Fibroblast of upper back skin (primary cell): ENCODE data around the gene ADORA1.

Source experiments
- DNase-seq: peaks from one replicate; pipeline ENCODE4 v3.0.0-alpha.2; 2013

Gene ADORA1

DNA sequence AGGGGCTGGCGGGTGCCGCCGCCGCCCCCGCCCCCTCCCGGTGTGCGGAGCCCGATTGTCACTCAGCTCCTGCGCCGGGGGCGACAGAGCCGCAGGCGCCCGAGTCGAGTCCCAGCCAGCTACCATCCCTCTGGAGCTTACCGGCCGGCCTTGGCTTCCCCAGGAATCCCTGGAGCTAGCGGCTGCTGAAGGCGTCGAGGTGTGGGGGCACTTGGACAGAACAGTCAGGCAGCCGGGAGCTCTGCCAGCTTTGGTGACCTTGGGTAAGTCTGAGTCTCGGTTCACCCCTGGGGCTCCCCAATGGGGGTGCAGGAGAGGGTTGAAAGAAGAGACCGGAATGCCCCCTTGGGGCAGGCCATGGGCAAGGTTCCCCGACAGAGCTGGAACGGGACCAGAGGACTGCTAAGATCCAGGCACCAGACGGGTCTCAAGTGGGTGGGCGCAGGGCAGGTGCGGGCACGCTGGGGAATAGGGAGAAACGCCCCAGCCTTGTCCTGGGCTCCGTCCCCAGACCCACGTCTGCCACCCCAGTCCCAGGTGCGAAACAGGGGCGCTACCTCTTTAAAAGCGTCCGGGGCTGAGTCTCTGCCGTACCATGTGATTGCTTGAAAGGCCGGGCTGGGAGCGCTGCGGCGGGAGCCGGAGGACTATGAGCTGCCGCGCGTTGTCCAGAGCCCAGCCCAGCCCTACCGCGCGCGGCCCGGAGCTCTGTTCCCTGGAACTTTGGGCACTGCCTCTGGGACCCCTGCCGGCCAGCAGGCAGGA lies at the start of gene ADORA1:
ADORA1 (plus strand) TSS at position 61 of the 765 bp plus-strand sequence. CDS start 1,116 bp downstream, outside the sequence.
- peak; percentile 50 for DNase-seq

DNA sequence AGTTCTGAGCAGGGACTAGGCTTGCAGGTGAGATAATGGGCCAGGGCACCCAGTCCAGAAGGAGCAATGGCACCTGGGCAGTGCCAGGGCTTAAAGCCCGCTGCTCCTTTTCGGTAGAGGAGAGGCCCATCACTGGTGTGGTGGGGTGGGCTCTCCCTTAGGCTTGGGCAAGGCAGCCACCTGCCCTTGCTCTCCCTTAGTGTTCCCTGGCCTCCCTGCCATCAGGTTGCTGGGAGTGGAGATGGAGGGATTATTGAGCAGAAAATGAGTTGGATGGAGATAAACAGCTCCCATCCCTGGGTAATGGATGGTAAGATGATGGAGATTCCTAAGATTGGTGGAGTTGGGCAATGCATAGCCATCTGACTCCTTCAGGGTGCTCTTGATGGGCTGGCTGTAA lies 49.6 kb upstream of the ADORA1 start:
- no peak for DNase-seq

- DNase-seq, result no peak
Measured at GRCh38 chr1:203078478-203078877, 49.0 kb upstream of the ADORA1 start.

GRCh38 chr1:203080456-203080855 lies 47.1 kb upstream of the ADORA1 start:
- DNase-seq, result no peak

DNA sequence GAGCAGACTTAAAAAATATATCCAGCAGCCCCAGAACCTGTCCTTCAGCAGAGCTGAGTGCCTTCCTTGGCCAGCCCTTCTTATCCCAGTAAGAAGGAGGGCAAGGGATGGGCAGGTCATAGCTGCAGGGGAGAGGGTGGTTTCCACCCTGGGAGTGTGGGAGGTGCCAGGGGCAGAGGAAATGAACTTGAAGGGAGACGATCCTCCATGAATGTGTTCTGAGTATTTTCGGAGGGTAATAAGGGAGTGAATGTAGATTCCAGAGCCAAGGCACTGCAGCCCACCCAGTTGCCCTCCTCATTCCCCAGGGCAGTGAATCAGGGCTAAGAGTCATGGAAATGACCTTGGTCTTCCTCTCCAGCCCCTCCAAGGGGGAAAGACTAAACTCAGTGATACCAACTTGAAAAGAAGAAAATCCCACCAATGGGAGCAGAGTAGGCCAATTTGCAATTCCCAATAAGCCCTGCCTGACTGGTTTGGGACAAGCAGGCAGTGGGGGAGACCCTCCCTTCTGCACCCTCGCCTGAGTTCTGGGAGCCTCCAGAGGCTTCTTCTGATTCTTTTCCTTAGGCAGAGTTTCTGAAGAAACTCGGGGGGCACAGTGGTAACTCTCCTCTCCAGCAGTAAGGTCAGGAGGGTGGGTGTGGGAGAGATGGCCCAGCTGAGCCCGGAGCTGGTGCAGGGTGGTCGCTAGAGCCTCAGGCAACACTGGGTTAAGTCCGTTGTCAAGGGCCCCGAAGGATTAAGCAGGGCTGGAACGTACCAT lies 45.9 kb upstream of the ADORA1 start:
- DNase-seq, result no peak

GRCh38 chr1:203082231-203082505 lies 45.4 kb upstream of the ADORA1 start:
- DNase-seq, result no peak

DNA sequence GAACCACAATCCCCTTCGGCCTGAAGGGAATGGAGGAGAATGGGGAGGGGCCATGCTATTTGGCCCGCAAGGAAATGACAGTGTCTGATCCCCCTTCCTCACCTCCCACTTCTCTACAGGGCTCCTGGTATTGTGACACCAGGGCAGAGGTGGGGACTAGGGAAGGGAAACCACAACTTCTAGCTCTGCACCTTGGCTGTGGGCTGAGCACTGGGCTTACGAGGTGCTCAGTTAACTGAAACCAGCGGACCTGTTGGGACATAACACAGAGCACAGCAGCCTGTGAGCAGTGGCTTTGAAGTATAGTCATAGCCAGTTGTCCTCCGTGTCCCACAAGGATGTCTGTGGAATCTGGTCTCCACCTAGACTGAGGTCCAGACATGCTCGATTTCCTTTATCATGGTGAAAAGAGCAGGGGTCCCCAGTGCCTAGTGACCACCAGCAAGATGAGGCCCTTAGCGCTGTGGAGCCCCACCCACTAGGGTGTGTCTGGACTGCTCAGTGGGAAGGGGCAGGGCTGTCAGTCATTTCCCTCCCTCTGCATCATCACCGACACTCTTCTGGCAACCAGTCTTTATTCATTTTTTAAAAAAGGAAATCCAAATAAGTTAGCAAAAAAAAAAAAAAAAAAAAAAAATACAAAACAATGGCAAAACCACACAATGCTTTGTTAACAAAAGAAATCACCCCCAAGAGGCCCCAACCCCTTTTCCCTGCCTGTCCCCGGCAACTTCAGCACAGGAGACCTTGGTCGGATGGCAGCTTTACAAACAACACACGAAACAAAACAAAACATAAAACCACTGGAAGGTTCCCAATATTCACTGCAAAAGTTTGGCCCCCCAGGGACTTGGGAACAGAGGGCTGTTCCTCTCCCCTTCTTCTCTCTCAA lies 44.7 kb upstream of the ADORA1 start:
- no peak for DNase-seq

GRCh38 chr1:203083463-203083921 lies 44.0 kb upstream of the ADORA1 start:
- no peak for DNase-seq

- no peak for DNase-seq
Measured at GRCh38 chr1:203084588-203085527, 42.7 kb upstream of the ADORA1 start.

DNA sequence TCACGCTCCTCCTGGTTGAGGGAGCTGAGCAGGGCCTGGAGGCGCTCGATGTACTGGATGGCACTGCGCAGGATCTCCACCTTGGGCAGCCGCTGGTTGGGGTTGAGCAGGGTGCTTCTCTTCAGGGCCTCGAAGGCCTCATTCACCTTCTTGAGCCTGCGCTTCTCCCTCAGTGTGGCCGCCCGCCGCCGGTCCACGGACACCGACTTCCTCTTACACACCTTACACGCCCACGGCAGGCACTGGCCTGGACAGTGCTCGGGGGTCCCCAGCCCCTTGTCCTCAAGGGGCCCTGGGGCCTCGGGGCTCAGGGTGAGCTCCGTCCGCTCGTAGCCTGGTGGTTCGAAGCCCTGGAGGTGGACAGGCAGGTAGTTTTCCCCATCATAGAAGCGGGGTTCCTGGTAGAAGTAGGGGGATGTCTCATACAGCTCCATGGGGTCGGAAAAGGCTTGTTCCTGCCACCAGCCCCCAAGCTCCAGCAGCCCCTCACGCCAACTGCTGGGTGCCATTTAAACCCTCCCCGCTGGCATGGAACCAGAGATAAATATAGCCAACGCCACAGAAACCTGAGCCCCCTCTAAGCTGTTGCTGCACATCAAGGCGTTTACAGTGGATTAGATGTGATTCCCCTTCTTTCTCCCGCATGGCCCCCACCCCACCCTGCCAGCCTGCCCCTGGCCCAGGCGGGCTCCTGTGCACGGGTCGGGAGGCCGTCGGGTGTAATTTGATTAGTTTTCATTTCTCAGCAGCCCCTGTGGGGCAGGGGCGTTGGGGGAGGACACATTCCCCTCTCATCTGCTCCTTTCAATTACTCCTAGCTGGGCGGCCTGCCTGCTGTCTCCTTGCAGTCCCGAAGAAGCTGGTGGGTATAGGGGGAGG lies 41.8 kb upstream of the ADORA1 start, which contains the start of gene MYOG:
MYOG (minus strand) TSS at position 485 of the 879 bp plus-strand sequence; CDS start at position 434, 51 bp downstream.
- no peak for DNase-seq

GRCh38 chr1:203086992-203087763 lies 40.3 kb upstream of the ADORA1 start:
- DNase-seq, result no peak

- no peak for DNase-seq
Measured at GRCh38 chr1:203088441-203088840, 39.1 kb upstream of the ADORA1 start.

DNA sequence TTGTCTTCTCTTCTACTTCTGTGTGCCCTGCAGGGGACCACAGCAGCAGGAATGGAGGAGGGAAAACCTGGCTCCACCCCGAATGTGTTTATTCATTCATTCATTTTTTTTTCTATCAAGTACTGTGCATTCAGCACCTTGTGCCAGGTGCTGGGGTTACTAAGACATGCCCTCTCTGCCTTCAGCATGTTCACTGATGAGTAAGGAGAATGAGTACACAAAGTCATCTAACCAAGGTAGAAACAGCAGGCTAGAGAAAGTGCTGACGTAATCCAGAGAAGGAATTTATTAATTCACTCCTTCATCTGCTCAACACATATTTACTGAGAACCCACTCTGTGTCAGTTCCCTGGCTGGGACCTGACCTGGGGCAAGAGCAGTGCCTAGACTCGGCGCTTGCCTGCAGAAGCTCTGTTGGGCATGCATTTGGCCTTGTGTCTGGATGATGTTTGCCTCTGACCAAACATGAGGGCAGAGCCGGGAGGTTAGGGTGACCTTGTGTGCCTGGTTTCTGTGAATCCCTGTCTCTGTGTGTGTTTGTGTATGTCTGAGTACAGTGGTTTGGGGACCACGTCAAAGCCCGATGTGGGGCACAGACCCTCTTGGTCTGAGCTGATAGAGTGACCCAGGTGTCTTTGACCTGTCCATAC lies 38.4 kb upstream of the ADORA1 start:
- no peak for DNase-seq

DNA sequence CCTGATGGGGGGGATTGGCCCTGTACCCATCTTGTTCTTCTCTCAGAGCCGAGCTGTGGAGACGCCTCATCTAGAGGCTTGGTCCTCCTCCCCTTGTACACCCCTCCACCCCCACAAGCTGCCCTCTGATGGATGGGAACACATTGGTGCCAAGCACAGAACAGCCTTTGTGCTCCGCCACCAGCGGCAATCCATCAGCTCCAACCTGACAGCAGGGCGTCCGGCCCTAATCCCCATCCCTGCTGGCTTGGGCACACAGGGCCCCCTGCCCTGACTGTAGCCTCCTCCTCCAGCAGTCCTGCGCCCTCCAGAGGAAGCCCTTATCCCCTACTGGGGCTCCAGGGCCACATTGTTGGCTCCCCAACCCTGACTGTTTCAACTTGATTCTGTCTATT lies 37.9 kb upstream of the ADORA1 start:
- DNase-seq, result no peak

GRCh38 chr1:203090421-203091198 lies 36.9 kb upstream of the ADORA1 start:
- DNase-seq, result no peak

GRCh38 chr1:203091199-203091477 lies 36.4 kb upstream of the ADORA1 start:
- no peak for DNase-seq

DNA sequence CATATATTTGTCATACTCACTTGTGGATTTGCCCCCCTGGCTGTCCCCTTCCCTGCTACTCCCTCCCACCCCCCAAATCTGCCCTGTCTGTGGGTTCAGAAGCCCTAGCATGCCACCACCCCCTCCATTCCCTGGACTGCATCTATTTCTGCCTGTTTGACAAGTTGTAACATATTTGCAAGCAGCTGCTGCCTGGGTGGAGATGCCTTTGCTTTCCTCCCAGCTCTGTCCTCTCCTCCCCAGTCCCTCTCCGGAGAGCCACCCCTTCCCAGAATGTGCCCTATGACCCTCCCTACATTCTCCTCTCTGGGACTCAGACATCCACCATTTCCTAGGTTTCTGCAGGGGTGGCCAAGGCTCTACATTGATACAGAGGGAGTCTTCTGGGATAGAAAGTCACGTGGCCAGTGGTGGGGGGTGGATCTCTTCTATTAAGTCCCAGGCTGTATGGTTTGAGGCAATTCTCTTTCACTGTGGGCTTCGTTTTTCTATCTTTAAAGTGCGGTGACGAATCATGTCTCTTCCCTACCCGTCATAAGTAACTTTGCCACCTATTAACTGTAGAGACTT lies 35.7 kb upstream of the ADORA1 start:
- DNase-seq, result no peak

DNA sequence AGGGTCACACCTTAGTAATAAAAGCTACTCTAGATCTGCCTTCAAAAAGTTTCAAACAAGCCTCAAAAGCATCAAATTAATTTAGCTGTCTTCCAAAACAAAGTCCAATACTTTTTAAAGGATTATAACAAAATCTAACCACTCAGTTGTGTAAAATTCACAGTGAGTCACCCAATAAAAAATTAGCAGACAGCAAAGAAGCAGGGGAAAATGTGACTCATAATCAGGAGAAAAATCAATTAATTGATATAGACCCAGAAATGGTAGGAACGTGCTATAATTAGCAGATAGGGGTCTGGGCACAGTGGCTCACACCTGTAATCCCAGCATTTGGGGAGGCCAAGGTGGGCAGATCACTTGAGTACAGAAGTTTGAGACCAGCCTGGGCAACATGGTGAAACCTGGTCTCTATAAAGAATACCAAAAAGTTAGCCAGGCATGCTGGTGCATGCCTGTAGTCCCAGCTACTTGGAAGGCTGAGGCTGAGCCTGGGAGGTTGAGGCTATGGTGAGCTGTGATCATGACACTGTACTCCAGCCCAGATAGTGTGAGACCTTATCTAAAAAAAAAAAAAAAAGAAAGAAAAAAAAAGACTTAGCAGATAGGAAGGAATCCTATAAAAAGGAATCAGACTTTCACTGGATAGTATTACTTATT lies 33.6 kb upstream of the ADORA1 start:
- DNase-seq, result no peak
